Measurements from ENCODE around the gene MPP7.

The MPP7 gene

GRCh38 chr10:28266449-28267224, 36.2 kb downstream of the MPP7 start:
- H3K4me3 ChIP-seq (ENCODE audit: low read depth, low read length), result no peak overlapping the region
- TF ChIP-seq, protein P1, sequence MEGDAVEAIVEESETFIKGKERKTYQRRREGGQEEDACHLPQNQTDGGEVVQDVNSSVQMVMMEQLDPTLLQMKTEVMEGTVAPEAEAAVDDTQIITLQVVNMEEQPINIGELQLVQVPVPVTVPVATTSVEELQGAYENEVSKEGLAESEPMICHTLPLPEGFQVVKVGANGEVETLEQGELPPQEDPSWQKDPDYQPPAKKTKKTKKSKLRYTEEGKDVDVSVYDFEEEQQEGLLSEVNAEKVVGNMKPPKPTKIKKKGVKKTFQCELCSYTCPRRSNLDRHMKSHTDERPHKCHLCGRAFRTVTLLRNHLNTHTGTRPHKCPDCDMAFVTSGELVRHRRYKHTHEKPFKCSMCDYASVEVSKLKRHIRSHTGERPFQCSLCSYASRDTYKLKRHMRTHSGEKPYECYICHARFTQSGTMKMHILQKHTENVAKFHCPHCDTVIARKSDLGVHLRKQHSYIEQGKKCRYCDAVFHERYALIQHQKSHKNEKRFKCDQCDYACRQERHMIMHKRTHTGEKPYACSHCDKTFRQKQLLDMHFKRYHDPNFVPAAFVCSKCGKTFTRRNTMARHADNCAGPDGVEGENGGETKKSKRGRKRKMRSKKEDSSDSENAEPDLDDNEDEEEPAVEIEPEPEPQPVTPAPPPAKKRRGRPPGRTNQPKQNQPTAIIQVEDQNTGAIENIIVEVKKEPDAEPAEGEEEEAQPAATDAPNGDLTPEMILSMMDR (IDR thresholded peaks at IDR 0.05; ENCODE audit: insufficient read depth, low read depth, low read length, missing control alignments), result no peak
- DNase-seq (ENCODE audit: low read depth), result no peak

DNA sequence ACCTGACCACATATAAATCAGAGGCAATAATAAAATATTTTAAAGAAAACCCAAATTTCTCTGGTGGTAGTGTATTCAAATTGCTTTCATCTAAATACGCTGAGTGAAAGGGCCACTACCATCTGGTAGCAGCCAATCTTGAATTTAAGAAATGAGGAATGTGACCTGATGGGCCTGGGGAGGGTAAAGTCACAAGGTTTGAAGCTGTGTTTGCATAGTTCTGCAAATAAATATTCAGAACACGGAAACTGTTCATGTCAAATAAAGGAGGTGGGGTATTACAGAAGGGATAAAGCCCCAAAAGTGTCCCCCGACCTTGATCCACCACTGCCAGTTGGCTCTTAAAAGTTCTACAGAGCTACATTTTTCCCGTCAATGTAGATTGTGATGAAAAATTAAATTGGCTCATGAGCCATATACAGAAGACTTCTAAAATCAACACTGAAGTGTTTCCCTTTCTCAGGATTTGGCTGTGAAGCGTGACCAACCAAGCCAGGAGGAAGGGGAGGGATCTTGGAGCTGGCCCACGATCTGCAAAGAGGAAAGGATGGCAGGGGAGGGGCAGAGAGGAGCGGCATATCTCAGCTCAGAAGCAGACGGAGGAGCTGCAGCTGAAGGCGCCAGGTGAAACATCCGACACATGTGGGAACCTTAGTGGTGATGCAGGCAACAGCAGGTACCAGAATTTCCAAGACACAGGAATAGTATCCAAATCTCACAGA, 39.6 kb downstream of the MPP7 start:
- DNase-seq (ENCODE audit: low read depth), result no peak
- TF ChIP-seq, protein P1 (IDR thresholded peaks at IDR 0.05; ENCODE audit: insufficient read depth, low read depth, low read length, missing control alignments), result no peak
- no peak overlapping the region for H3K4me3 ChIP-seq (ENCODE audit: low read depth, low read length)

- H3K4me3 ChIP-seq (ENCODE audit: low read depth, low read length), result no peak overlapping the region
- no peak for DNase-seq (ENCODE audit: low read depth)
- TF ChIP-seq, protein P1 (IDR thresholded peaks at IDR 0.05; ENCODE audit: insufficient read depth, low read depth, low read length, missing control alignments), result no peak
Observed at GRCh38 chr10:28256776-28257175, 46.1 kb downstream of the MPP7 start.

DNA sequence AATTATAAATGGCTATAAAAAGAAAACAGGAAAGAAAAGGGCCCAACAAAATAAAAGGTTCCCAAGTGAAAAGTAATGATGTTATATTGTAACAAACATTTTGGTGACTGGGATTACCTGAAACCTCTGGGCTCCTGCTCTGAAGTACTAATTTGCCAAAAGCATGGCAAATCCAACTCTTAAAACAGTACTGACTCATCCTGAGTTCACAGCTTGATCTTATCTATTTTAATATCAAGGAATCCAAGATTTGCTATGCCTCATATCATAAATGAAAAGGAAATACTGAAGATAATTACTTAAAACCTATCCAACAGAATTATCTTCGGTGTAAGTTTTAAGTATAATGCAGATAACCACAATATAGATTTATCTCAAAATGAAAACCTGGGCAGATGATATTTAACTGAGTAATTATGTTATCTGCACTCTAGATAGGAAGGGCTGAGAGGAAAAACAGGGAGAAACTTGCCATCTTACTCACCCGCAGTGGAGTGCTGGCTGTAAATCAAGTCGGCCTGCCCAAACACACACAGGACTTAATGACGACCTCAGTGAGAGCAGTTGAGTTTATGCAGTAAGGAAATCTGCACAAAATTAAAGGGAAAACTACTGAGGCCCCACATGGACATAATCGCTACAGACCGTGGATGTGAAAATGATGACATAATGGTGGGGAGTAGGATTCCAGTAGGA, 48.4 kb downstream of the MPP7 start:
- no peak for DNase-seq (ENCODE audit: low read depth)
- TF ChIP-seq, protein P1 (IDR thresholded peaks at IDR 0.05; ENCODE audit: insufficient read depth, low read depth, low read length, missing control alignments), result no peak
- H3K4me3 ChIP-seq (ENCODE audit: low read depth, low read length), result no peak overlapping the region

GRCh38 chr10:28253169-28253785, 49.6 kb downstream of the MPP7 start:
- DNase-seq (ENCODE audit: low read depth), result no peak
- H3K4me3 ChIP-seq (ENCODE audit: low read depth, low read length), result no peak overlapping the region
- TF ChIP-seq, protein P1 (IDR thresholded peaks at IDR 0.05; ENCODE audit: insufficient read depth, low read depth, low read length, missing control alignments), result no peak
